ENCODE data around the gene TMC7. TPM values are rescaled to one million over a fixed set of nuclear protein-coding genes. Genes with fewer than 3 reads are reported as not detected.

Gene TMC7
- total RNA-seq, 1 donor from 2014 or later, result 6.7 TPM

GRCh38 chr16:19020689-19021088, 37.0 kb downstream of the TMC7 start:
- Histone ChIP-seq H4K20me1 (ENCODE audit: insufficient read depth, low read length) (no peaks in the 10 kb centered on the region), H3K27me3 (ENCODE audit: insufficient read depth, low read length) (no peaks in the 10 kb centered on the region), H3K4me1 (ENCODE audit: insufficient read depth, low read length) (no peaks in the 10 kb centered on the region), H3K9me3 (ENCODE audit: insufficient read depth, low read depth, low read length) (peaks cover 4% of the 10 kb centered on the region), H3K4me3 (ENCODE audit: insufficient read depth, low read depth, low read length) (no peak overlapping the region), H3K9ac (ENCODE audit: low read length) (no peak overlapping the region), H3K4me2 (ENCODE audit: low read length) (no peak overlapping the region), H3K79me2 (ENCODE audit: insufficient read depth, low read length) (no peaks in the 10 kb centered on the region), H2AFZ (ENCODE audit: low read depth, low read length) (no peak overlapping the region), H3K36me3 (ENCODE audit: insufficient read depth, low read length) (no peaks in the 10 kb centered on the region), H3K27ac (ENCODE audit: low read depth, low read length) (no peak overlapping the region)
- Mint-ChIP-seq H3K36me3 (ENCODE audit: low read depth, unreplicated experiment) (peaks cover 13% of the 10 kb centered on the region), H3K27ac (ENCODE audit: unreplicated experiment) (no peak overlapping the region), H3K9me3 (ENCODE audit: unreplicated experiment) (no peaks in the 10 kb centered on the region), H3K4me1 (ENCODE audit: low read depth, unreplicated experiment) (no peaks in the 10 kb centered on the region), H3K27me3 (ENCODE audit: low read depth, unreplicated experiment) (no peaks in the 10 kb centered on the region), H3K4me3 (ENCODE audit: unreplicated experiment) (no peak overlapping the region)
- FAIRE-seq, result no peak
- no peak for DNase-seq (ENCODE audit: low read depth)
- no peak for TF ChIP-seq EZH2 (IDR thresholded peaks at IDR 0.05; ENCODE audit: insufficient read depth, low read length)
- TF ChIP-seq, protein P1, sequence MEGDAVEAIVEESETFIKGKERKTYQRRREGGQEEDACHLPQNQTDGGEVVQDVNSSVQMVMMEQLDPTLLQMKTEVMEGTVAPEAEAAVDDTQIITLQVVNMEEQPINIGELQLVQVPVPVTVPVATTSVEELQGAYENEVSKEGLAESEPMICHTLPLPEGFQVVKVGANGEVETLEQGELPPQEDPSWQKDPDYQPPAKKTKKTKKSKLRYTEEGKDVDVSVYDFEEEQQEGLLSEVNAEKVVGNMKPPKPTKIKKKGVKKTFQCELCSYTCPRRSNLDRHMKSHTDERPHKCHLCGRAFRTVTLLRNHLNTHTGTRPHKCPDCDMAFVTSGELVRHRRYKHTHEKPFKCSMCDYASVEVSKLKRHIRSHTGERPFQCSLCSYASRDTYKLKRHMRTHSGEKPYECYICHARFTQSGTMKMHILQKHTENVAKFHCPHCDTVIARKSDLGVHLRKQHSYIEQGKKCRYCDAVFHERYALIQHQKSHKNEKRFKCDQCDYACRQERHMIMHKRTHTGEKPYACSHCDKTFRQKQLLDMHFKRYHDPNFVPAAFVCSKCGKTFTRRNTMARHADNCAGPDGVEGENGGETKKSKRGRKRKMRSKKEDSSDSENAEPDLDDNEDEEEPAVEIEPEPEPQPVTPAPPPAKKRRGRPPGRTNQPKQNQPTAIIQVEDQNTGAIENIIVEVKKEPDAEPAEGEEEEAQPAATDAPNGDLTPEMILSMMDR (IDR thresholded peaks at IDR 0.05; ENCODE audit: insufficient read depth, low read depth, low read length), result no peak

DNA sequence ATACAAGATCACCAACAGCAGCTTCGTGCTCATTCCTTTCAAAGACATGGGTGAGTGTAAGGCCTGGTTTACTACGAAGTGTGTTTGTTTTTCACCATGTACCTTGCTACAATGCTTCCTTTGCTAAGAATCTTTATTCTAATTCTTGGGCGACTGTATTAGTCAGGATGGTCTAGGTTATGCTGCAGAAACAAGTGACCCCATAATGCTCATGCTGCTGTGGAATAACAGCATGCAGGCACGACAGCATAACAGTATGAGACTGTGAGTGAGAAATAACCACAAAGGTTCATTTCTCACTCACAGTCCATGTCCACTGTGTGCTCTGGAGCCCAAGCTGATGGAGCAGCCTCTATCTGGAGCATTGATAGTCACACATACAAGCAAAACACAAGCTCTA, 38.0 kb downstream of the TMC7 start:
- no peaks in the 10 kb centered on the region for H3K27me3 ChIP-seq (ENCODE audit: insufficient read depth, low read length)
- no peak overlapping the region for H3K9ac ChIP-seq (ENCODE audit: low read length)
- H3K27ac ChIP-seq (ENCODE audit: low read depth, low read length), result no peak overlapping the region
- Mint-ChIP-seq H3K4me3 (ENCODE audit: unreplicated experiment) (no peak overlapping the region), H3K36me3 (ENCODE audit: low read depth, unreplicated experiment) (peaks cover 12% of the 10 kb centered on the region), H3K27me3 (ENCODE audit: low read depth, unreplicated experiment) (no peaks in the 10 kb centered on the region), H3K27ac (ENCODE audit: unreplicated experiment) (no peak overlapping the region), H3K9me3 (ENCODE audit: unreplicated experiment) (no peaks in the 10 kb centered on the region), H3K4me1 (ENCODE audit: low read depth, unreplicated experiment) (no peaks in the 10 kb centered on the region)
- no peak overlapping the region for H2AFZ ChIP-seq (ENCODE audit: low read depth, low read length)
- H3K79me2 ChIP-seq (ENCODE audit: insufficient read depth, low read length), result no peaks in the 10 kb centered on the region
- peaks cover 4% of the 10 kb centered on the region for H3K9me3 ChIP-seq (ENCODE audit: insufficient read depth, low read depth, low read length)
- no peak overlapping the region for H3K4me3 ChIP-seq (ENCODE audit: insufficient read depth, low read depth, low read length)
- no peaks in the 10 kb centered on the region for H3K4me1 ChIP-seq (ENCODE audit: insufficient read depth, low read length)
- DNase-seq (ENCODE audit: low read depth) (no peak), FAIRE-seq (no peak)
- TF ChIP-seq, protein P1 (IDR thresholded peaks at IDR 0.05; ENCODE audit: insufficient read depth, low read depth, low read length), result no peak
- no peak for TF ChIP-seq EZH2 (IDR thresholded peaks at IDR 0.05; ENCODE audit: insufficient read depth, low read length)
- H3K36me3 ChIP-seq (ENCODE audit: insufficient read depth, low read length), result no peaks in the 10 kb centered on the region
- H4K20me1 ChIP-seq (ENCODE audit: insufficient read depth, low read length), result no peaks in the 10 kb centered on the region
- H3K4me2 ChIP-seq (ENCODE audit: low read length), result no peak overlapping the region

- H3K36me3 ChIP-seq (ENCODE audit: insufficient read depth, low read length), result no peaks in the 10 kb centered on the region
- Mint-ChIP-seq H3K9me3 (ENCODE audit: unreplicated experiment) (peaks cover 3% of the 10 kb centered on the region), H3K36me3 (ENCODE audit: low read depth, unreplicated experiment) (peaks cover 16% of the 10 kb centered on the region), H3K27ac (ENCODE audit: unreplicated experiment) (no peak overlapping the region), H3K27me3 (ENCODE audit: low read depth, unreplicated experiment) (no peaks in the 10 kb centered on the region), H3K4me3 (ENCODE audit: unreplicated experiment) (no peak overlapping the region), H3K4me1 (ENCODE audit: low read depth, unreplicated experiment) (no peaks in the 10 kb centered on the region)
- no peak for DNase-seq (ENCODE audit: low read depth)
- no peaks in the 10 kb centered on the region for H3K27me3 ChIP-seq (ENCODE audit: insufficient read depth, low read length)
- no peak for FAIRE-seq
- H3K4me1 ChIP-seq (ENCODE audit: insufficient read depth, low read length), result no peaks in the 10 kb centered on the region
- H3K27ac ChIP-seq (ENCODE audit: low read depth, low read length), result no peak overlapping the region
- no peak overlapping the region for H3K4me3 ChIP-seq (ENCODE audit: insufficient read depth, low read depth, low read length)
- H4K20me1 ChIP-seq (ENCODE audit: insufficient read depth, low read length), result no peaks in the 10 kb centered on the region
- H3K4me2 ChIP-seq (ENCODE audit: low read length), result no peak overlapping the region
- TF ChIP-seq, protein P1 (IDR thresholded peaks at IDR 0.05; ENCODE audit: insufficient read depth, low read depth, low read length), result no peak
- no peak for TF ChIP-seq EZH2 (IDR thresholded peaks at IDR 0.05; ENCODE audit: insufficient read depth, low read length)
- no peak overlapping the region for H3K9ac ChIP-seq (ENCODE audit: low read length)
- H3K79me2 ChIP-seq (ENCODE audit: insufficient read depth, low read length), result no peaks in the 10 kb centered on the region
- no peak overlapping the region for H2AFZ ChIP-seq (ENCODE audit: low read depth, low read length)
- no peaks in the 10 kb centered on the region for H3K9me3 ChIP-seq (ENCODE audit: insufficient read depth, low read depth, low read length)
Measured at GRCh38 chr16:19027416-19027815, 43.7 kb downstream of the TMC7 start.
